Bronchial epithelial cell (primary cell): Measurements from ENCODE around the gene CDH13. TPM values are rescaled to one million over a fixed set of nuclear protein-coding genes. Genes with fewer than 3 reads are reported as not detected.

ENCODE experiments used
- DNase-seq: peaks from one replicate; pipeline ENCODE4 v3.0.0-alpha.2; 2010; ENCODE audit warnings: low read depth
- FAIRE-seq: peaks from 2 replicates; lab custom pipeline; 2011; peaks lifted over from hg19 to GRCh38; lab: Jason Lieb, UNC
- H3K27me3 ChIP-seq: 2 replicates; pipeline ENCODE4 v1.5.1; 2011; ENCODE audit warnings: low read length; ENCODE audit not compliant: control insufficient read depth, insufficient read depth
- H3K36me3 ChIP-seq: 2 replicates; pipeline ENCODE4 v1.5.1; 2011; ENCODE audit warnings: low read length; ENCODE audit not compliant: control insufficient read depth, insufficient read depth
- H3K4me3 ChIP-seq: 2 replicates; pipeline ENCODE4 v1.5.1; 2011; ENCODE audit warnings: mild to moderate bottlenecking, low read depth, low read length, control low read depth
- total RNA-seq: library from RNA; depleted of rRNA; stranded (reverse); fragments of >200 nt; gene quantifications from 2 replicates; pipeline ENCODE4 v1.2.1, GENCODE V29; 2014
- TF ChIP-seq, protein P1 (sequence below): IDR thresholded peaks from 2 replicates; pipeline ENCODE4 v1.5.1; 2011; ENCODE audit warnings: mild to moderate bottlenecking, moderate library complexity, low read length, control low read depth, inconsistent platforms; ENCODE audit not compliant: insufficient read depth, severe bottlenecking

The CDH13 gene
- total RNA-seq, 1 donor from 2014 or later, result 31.3 TPM

GRCh38 chr16:83501481-83501880 lies 874.7 kb downstream of the CDH13 start:
- FAIRE-seq (no peak), DNase-seq (no peak)
- H3K4me3 ChIP-seq, result no peak overlapping the region
- H3K36me3 ChIP-seq, result no peaks in the 10 kb centered on the region
- TF ChIP-seq, protein P1, sequence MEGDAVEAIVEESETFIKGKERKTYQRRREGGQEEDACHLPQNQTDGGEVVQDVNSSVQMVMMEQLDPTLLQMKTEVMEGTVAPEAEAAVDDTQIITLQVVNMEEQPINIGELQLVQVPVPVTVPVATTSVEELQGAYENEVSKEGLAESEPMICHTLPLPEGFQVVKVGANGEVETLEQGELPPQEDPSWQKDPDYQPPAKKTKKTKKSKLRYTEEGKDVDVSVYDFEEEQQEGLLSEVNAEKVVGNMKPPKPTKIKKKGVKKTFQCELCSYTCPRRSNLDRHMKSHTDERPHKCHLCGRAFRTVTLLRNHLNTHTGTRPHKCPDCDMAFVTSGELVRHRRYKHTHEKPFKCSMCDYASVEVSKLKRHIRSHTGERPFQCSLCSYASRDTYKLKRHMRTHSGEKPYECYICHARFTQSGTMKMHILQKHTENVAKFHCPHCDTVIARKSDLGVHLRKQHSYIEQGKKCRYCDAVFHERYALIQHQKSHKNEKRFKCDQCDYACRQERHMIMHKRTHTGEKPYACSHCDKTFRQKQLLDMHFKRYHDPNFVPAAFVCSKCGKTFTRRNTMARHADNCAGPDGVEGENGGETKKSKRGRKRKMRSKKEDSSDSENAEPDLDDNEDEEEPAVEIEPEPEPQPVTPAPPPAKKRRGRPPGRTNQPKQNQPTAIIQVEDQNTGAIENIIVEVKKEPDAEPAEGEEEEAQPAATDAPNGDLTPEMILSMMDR, result no peak
- H3K27me3 ChIP-seq, result no peaks in the 10 kb centered on the region

GRCh38 chr16:83508295-83508694 lies 881.5 kb downstream of the CDH13 start:
- FAIRE-seq (no peak), DNase-seq (no peak)
- TF ChIP-seq, protein P1, result no peak
- H3K36me3 ChIP-seq, result no peaks in the 10 kb centered on the region
- H3K27me3 ChIP-seq, result no peaks in the 10 kb centered on the region
- H3K4me3 ChIP-seq, result no peak overlapping the region

DNA sequence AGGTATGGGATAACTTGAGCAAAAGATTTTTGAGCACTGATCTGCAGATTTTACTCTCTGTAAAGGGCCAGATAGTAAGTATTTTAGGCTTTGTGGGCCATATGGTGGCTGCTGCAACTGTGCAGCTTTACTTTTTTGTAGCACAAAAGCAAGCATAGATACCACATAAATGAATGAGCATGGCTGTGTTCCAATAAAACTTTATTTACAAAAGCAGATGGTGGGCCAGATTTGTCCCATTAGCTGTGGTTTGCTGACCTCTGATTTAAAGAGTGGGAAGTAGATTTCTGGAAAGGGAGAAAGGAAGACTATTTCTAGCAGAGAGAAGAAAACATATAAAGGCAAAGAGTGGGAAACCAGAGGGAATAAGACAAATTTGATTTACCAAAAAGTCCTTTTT lies 882.5 kb downstream of the CDH13 start:
- DNase-seq (no peak), FAIRE-seq (no peak)
- H3K4me3 ChIP-seq, result no peak overlapping the region
- no peaks in the 10 kb centered on the region for H3K27me3 ChIP-seq
- H3K36me3 ChIP-seq, result no peaks in the 10 kb centered on the region
- TF ChIP-seq, protein P1, result no peak

- Histone ChIP-seq H3K36me3 (no peaks in the 10 kb centered on the region), H3K4me3 (no peak overlapping the region), H3K27me3 (no peaks in the 10 kb centered on the region)
- DNase-seq (no peak), FAIRE-seq (peak; percentile 94)
- TF ChIP-seq, protein P1, result no peak
Observed at GRCh38 chr16:83510906-83511305, 884.1 kb downstream of the CDH13 start.

DNA sequence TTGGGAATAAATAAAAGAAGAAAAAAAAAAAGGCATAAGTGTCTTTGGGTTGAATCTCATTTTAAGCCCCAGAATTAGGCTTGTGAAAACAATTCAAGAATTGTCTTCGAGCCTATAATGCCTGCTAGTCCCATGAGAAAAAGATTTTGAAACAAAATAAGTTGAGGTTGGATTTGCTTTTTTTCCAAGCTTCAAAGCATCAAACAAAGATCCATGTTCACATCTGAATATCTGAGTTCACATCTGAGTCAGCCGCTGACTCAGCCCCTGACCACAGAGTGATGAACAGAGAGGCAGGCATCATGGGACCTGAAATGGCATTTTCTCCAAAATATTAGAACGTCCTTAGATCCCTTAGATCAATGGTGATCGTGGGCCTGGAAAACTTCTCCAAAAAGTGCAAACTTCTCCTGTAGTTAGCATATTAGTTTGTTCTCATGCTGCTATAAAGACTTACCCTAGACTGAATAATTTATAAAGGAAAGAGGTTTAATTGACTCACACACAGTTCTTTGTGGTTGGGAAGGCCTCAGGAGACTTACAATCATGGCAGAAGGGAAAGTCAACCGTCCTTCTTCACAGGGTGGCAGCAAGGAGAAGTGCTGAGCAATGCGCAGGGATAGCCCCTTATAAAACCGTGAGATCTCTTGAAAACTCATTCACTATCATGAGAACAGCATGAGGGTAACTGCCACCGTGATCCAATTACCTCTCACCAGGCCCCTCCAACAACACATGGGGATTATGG lies 886.4 kb downstream of the CDH13 start:
- no peak overlapping the region for H3K4me3 ChIP-seq
- TF ChIP-seq, protein P1, result no peak
- H3K27me3 ChIP-seq, result no peaks in the 10 kb centered on the region
- FAIRE-seq (no peak), DNase-seq (peak; percentile 69)
- H3K36me3 ChIP-seq, result no peaks in the 10 kb centered on the region

GRCh38 chr16:83515395-83515794 lies 888.6 kb downstream of the CDH13 start:
- DNase-seq (no peak), FAIRE-seq (no peak)
- Histone ChIP-seq H3K4me3 (no peak overlapping the region), H3K36me3 (no peaks in the 10 kb centered on the region), H3K27me3 (no peaks in the 10 kb centered on the region)
- TF ChIP-seq, protein P1, result no peak
